HuH-7 (cell line): Measurements from ENCODE around the gene DLG2.
"Not testable (repeated sequence)": the region's sequence is repeated elsewhere in the genome, so short reads cannot be mapped to it uniquely, and the experiment has no call there.

ENCODE experiments used
- DNase-seq: peaks from one replicate; pipeline ENCODE4 v3.0.0; 2011; ENCODE audit warnings: low spot score

Gene DLG2

GRCh38 chr11:85444479-85444878 lies 182.7 kb downstream of the DLG2 start:
- DNase-seq: no peak

DNA sequence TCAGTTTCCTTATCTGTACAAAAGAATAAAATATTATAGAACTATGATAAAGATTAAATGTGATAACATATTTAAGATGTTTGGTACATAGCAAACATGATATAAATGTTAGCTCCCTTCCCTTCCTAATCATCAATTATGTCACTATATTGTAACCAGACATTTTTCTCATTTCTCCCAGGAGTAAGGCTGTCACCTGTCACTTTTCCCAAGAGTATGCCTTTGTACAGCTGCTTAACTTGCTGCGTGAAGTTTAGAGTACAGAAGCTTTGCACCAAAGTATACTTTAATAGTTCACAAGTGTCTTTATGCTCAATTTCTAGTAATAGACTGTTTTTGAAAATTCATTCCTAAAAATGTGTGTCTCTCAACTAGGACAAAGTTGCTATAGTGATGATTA lies 186.9 kb downstream of the DLG2 start:
- DNase-seq: no peak

GRCh38 chr11:85438328-85438727 lies 188.8 kb downstream of the DLG2 start:
- DNase-seq: no peak

GRCh38 chr11:85431319-85431718 lies 195.8 kb downstream of the DLG2 start:
- no peak for DNase-seq

- DNase-seq: no peak
Measured at GRCh38 chr11:85423794-85424193, 203.3 kb downstream of the DLG2 start.

GRCh38 chr11:85423316-85423715 lies 203.8 kb downstream of the DLG2 start:
- DNase-seq: no peak

DNA sequence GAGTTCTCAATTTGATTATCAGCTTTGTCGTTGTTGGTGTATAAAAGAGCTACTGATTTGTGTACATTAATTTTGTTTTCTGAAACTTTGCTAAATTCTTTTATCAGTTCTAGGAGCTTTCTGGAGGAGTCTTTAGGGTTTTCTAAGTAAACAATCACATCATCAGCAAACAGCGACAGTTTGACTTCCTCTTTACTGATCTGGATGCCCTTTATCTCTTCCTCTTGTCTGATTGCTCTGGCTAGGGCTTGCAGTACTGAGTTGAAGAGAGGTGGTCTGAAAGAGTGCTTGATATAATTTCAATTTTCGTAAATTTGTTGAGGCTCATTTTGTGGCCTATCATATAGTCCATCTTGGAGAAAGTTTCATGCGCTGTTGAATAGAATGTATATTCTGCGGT lies 213.0 kb downstream of the DLG2 start:
- no peak for DNase-seq

GRCh38 chr11:85407648-85408047 lies 219.5 kb downstream of the DLG2 start:
- no peak for DNase-seq

GRCh38 chr11:85406841-85407240 lies 220.3 kb downstream of the DLG2 start:
- DNase-seq: no peak

DNA sequence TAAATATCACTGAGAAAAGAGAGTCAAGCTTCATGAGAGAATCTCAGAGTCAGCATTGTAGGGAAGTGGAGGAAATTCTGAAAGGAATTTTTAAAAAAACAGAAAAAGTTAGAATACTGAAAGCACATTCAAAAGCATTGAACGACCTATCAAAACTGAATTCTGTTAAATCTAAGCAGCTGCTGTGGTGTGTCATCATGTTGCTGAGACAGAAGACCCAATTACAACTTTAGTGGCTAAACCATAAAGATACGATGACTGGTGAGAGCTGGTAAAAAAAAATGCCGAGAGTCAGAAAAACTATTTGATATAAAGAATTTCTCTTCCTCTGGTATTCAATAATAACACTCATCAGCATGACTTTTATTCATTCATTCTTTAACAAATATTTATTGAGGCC lies 220.8 kb downstream of the DLG2 start:
- DNase-seq: no peak

DNA sequence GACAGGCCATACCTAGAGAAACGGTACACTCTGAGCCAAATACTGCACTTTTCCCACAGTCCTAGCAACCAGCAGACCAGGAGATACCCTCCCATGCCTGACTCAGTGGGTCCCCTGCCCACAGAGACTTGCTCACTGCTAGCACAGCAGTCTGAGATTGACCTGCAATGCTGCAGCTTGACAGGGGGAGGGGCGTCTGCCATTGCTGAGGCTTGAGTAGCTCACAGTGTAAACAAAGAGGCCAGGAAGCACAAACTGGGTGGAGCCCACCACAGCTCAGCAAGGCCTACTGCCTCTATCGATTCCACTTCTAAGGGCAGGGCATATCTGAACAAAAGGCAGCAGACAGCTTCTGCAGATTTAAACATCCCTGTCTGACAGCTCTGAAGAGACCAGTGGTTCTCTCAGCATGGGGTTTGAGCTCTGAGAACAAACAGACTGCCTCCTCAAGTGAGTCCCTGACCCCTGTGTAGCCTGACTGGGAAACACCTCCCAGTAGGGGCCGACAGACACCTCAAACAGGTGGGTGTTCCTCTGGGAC lies 231.6 kb downstream of the DLG2 start:
- not testable (repeated sequence) for DNase-seq

DNA sequence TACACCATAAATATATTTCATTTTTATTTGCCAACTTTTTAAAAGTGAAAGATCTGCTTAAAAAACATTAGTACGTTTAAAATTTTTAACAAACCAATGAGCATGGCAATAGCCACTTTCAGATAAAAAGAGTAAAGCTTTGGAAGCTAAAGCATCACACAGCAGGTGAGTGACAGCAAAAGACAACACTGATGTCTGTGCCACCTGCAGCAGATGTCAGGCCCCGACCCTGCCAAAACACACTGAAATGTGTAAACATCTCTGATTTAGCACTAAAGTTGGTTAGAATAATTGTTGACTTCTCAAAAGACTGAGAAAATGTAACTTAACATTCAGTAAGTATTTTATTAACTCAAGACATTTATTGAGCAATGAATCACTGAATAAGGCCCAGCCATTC lies 232.9 kb downstream of the DLG2 start:
- DNase-seq: no peak

GRCh38 chr11:85391141-85391540 lies 236.0 kb downstream of the DLG2 start:
- no peak for DNase-seq

DNA sequence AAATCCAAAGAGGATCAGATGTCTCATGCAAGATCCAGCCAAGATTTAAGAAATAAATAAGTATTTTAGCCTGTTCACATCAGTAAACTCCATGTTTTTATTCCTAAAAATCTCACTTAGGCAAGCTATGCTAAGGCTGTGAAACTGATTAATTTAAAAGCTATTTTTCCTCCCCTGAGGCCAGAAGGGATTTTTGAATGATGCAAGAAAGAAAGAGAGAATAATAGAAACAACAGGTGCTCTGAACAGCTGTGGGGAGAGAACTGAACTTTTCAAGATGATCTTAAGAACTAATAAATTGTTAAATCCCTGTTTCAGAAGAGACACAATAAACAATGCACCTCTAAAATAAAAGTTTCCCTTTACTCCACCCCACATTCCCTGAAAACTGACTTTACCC lies 241.6 kb downstream of the DLG2 start:
- DNase-seq: no peak

- DNase-seq: no peak
Measured at GRCh38 chr11:85385111-85385510, 242.0 kb downstream of the DLG2 start.

- no peak for DNase-seq
Measured at GRCh38 chr11:85379066-85379465, 248.1 kb downstream of the DLG2 start.

DNA sequence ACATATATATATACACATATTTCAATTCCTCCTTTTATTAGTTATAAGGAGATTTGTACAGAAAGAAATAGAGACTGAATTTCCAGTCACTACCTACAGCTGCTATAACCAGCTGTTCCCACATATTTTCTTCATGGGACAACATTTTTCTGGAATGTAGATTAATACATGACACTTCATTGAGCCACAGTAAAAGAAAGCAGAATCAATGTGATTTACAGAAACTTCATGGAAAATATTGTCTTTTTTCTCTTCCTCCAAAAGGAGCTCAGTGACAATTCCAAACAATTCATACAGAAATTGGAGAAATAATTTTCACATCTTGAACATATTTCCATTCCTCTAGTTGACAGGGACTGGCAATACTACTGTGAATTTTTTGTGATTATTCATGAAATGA lies 249.2 kb downstream of the DLG2 start:
- no peak for DNase-seq

- no peak for DNase-seq
Measured at GRCh38 chr11:85359859-85360258, 267.3 kb downstream of the DLG2 start.

DNA sequence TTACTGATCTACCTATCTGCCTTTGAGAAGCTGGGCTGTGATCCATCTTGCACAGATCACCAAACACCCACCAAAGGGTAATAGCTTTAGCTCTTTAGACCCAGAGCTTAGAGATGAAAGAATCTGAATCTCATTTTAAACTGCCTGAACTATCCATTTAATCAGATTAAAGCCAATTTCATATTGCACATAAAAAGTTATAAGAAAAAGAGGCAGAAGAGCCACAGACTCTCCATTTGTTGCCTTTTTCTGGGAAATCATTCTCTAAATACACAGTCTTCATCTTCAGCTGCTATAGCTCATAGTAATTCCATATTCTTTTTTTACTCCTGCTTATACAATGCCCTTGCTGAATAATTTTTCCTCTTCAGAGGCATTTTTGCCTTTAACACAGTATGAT lies 271.2 kb downstream of the DLG2 start:
- no peak for DNase-seq

GRCh38 chr11:85349539-85349938 lies 277.6 kb downstream of the DLG2 start:
- DNase-seq: not testable (repeated sequence)

- DNase-seq: no peak
Measured at GRCh38 chr11:85348945-85349344, 278.2 kb downstream of the DLG2 start.

- DNase-seq: no peak
Measured at GRCh38 chr11:85347291-85347690, 279.9 kb downstream of the DLG2 start.

DNA sequence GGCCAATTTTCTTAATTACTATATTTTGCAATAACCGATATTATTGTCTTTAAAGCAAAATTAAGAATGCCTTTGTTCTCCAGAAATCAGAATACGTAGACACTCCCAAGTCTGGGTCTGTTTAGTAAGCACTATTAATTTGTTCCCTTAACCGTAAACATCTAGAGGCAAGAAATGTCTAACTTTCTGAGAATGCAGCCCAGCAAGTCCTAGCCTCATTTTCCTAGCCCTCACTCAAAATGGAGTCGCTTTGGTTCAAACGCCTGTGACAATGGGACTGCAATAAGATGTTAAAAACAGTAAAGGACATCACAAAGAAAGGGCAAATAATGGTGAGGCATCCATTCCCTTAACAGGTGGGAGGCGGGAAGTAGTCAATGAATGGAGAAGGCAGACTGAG lies 280.7 kb downstream of the DLG2 start:
- DNase-seq: no peak

GRCh38 chr11:85340846-85341245 lies 286.3 kb downstream of the DLG2 start:
- not testable (repeated sequence) for DNase-seq

GRCh38 chr11:85318573-85318972 lies 308.6 kb downstream of the DLG2 start:
- no peak for DNase-seq
